ENCODE data around the gene NIN.

- no peak for TF ChIP-seq CTCF (IDR thresholded peaks at IDR 0.05)
- no peak for TF ChIP-seq POLR2AphosphoS5 (IDR thresholded peaks at IDR 0.05; ENCODE audit: insufficient read depth in 1 of 2, low read depth in 1 of 2)
- TF ChIP-seq POLR2A (IDR thresholded peaks at IDR 0.05), result no peak
Observed at GRCh38 chr14:50757702-50758101, 73.3 kb downstream of the NIN start.

Measured in vagina (tissue), 2 donors.